ENCODE data around the gene ITPR3.

The ITPR3 gene

DNA sequence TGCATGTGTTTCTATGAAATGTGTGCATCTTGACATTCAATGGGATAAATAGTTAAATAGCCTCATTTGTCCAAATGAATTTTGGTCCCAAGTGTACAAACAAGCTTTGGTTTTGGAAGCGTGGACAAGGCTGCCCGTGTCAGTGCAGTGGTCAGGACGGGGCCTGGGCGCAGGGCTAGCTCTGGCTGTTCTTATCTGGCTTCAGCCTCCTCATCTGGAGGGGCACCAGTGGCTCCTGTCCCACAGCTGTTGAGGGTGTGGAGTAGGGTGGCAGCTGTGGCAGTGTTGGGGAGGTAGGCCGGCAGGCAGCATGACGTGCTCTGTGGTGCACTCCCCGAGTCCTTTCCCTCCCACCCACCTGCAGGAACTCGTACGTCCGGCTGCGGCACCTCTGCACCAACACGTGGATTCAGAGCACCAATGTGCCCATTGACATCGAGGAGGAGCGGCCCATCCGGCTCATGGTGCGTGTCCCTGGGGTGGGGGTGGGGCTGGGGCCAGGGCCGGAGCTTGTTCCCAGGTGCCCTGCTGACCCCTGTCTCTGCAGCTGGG lies 43.5 kb downstream of the ITPR3 start:
- in situ Hi-C loops (cut with MboI; ENCODE audit: low sequenced_read_pairs), result no loop called here

DNA sequence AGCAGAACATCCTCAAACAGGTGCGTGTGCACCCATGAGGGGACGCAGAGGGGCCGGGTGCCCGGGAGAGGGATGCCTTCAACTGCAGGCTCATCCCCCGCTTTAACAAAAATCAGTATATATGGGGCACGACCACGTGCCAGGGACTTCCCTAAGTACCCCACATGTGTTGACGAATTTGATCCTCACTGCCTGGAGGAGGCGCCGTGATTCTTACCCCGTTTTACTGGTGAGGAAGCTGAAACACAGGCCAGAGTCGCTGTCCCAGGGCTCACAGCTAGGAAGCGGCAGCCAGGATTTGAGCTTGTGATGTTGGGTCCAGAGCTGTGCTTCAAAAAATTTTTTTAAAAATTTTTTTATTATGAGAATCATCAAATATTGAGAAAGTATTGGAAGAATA lies 44.8 kb downstream of the ITPR3 start:
- in situ Hi-C loops (cut with MboI; ENCODE audit: low sequenced_read_pairs), result no loop called here

DNA sequence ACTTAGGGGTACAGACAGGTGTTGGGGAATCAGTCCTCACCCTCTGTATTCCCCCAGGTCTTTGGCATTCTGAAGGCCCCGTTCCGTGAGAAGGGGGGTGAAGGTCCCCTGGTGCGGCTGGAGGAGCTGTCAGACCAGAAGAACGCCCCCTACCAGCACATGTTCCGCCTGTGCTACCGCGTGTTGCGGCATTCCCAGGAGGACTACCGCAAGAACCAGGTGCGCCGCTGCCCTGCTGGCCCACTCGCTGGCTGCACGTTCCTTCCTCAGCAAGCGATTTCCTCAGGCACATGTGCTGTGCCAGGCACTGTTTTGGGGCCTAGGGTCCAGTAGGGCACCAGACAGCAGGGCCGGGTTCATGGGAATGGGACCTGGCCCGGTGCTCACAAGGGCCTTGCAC lies 46.0 kb downstream of the ITPR3 start:
- in situ Hi-C loops (cut with MboI; ENCODE audit: low sequenced_read_pairs), result no loop called here

DNA sequence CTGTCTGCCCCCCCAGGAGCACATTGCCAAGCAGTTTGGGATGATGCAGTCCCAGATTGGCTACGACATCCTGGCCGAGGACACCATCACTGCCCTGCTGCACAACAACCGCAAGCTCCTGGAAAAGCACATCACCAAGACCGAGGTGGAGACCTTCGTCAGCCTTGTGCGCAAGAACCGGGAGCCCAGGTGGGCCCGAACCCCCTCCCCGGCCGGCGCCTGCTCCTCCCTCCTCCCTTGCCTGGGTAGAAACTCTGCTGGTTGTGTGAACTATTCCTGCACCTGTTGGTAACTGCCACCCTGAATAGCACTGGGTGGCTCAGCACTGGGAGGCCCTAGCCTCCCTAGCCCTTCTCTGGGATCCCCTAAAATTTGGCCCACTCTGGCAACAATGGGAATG lies 46.7 kb downstream of the ITPR3 start:
- in situ Hi-C loops (cut with MboI; ENCODE audit: low sequenced_read_pairs), result no loop called here

DNA sequence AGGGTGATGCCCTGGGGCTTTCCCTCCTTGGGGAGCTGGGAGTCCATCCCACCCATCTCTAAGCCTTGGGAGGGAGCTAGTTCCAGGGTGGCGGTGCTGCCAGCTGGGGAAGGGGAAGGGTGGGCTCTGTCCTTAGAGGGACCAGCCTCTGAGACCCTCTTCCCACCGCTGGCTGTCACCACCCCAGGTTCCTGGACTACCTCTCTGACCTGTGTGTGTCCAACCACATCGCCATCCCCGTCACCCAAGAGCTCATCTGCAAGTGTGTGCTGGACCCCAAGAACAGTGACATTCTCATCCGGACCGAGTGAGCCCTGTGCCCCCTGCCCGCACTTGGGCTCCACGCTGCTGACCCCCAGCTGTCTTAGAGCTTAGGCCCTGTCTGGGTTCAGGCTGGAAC lies 47.2 kb downstream of the ITPR3 start:
- in situ Hi-C loops (cut with MboI; ENCODE audit: low sequenced_read_pairs), result no loop called here

DNA sequence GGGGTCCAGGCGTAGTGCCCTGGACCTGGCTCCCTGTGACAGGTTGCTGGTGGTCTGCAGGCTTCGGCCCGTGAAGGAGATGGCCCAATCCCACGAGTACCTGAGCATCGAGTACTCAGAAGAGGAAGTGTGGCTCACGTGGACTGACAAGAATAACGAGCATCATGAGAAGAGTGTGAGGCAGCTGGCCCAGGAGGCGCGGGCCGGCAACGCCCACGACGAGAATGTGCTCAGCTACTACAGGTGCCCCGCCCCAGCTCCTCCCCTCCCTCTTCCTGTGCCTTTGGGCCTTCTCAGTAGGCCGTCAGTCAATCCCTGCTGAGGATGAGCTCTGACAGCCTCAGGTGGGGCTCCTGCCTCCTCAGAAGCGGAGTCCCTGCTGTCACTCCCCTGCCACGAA lies 47.8 kb downstream of the ITPR3 start:
- in situ Hi-C loops (cut with MboI; ENCODE audit: low sequenced_read_pairs), result no loop called here

DNA sequence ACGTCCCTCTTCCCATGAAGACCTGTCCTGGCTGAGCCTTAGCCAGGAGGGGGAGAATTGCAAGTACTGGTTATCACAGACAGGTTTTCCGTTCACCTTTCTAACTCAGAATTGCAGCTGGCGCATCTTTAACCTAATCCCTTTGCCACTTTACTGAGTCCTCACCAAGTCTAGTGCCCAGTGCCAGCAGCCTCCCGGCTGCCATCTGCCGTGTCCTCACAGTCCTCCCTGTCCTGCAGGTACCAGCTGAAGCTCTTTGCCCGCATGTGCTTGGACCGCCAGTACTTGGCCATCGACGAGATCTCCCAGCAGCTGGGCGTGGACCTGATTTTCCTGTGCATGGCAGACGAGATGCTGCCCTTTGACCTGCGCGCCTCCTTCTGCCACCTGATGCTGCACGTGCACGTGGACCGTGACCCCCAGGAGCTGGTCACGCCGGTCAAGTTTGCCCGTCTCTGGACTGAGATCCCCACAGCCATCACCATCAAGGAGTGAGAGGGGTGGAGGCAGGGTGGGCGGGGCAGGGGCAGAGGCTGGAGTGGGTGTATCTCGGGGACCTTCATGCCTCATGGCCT lies 49.1 kb downstream of the ITPR3 start:
- in situ Hi-C loops (cut with MboI; ENCODE audit: low sequenced_read_pairs), result no loop called here

DNA sequence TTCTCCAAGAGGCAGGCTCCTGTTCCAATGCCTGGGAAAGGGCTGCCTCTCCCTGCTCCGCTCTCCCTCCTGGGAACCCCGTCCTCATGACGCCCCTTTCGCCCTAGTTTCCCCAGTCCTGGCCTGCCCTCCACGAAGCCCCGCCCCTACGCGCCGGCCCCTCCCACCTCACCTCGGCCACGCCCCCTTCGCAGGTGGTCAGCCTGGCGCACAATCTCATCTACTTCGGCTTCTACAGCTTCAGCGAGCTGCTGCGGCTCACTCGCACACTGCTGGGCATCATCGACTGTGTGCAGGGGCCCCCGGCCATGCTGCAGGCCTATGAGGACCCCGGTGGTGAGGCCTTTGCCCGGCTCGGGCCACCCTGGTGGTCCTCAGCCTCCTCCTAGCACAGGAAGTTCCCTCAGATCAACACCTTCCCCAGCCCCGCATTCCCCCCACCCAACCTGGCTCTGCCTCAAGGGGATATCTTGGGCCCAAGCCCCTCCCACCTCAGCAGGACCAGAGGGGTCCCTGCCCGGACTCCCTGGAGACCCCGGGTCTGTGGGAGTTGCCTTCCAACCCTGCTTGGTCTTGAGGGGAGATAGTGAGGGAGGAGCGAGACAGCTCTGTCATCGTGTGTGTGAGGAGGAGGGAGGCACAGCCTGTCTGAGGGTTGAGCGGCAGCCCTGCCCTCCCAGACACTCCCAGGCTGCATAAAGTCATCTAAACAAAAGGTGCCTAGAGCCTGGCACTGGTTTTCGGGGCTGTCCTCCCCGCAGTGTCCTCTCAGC lies 50.0 kb downstream of the ITPR3 start:
- in situ Hi-C loops (cut with MboI; ENCODE audit: low sequenced_read_pairs), result no loop called here

DNA sequence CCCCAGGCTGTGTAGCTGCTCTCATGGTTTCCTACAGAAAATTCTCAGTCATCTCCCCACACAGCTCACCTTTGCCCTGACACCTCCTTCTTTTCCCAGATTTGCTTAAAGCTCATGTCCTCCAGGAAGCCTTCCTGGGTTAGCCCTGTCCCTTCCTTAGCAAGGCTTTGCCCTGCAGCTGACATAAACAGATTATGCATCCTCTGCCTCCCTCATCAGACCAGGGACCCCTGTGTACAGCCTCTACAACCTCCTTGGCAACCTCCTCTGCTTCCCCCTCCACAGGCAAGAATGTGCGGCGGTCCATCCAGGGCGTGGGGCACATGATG lies 50.6 kb downstream of the ITPR3 start:
- in situ Hi-C loops (cut with MboI; ENCODE audit: low sequenced_read_pairs), result no loop called here

DNA sequence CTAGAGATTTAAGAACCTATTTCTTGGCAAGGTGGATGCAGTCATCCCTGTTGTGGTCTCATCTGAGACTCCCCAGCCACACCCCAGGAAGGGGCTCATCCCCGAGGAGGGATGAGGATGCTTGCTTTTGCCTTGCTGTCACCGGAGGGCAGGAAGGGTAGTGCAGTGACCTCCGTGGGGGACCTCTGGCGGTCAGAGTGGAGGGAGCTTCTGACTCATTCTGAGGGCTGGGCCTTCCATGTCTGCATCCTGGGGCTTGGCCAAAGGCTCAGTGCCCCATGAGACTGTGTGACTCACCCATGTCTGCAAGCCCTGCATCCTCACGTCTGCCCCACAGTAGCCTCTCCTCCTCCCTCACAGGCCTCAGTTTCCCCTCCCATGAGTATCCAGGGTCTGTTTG lies 51.7 kb downstream of the ITPR3 start:
- in situ Hi-C loops (cut with MboI; ENCODE audit: low sequenced_read_pairs), result no loop called here

DNA sequence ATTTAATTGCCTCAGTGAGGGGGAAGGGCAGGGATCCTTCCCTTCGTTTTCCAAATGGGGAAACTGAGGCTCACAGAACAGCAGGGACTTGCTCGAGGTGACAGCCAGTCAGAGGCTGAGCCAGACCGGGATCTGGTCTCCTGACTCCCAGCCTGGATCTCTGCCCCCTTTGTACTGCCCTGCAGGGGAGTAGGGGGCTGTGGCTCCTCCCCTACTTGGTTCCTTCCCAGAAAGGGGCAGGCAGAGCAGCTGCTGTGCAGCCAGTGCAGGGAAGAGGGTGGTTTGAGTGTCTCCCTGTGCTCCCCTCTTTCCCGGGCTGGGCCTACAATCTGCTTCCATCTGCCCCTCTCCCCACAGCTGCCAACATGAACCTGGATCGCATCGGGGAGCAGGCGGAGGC lies 52.7 kb downstream of the ITPR3 start:
- in situ Hi-C loops (cut with MboI; ENCODE audit: low sequenced_read_pairs), result no loop called here

DNA sequence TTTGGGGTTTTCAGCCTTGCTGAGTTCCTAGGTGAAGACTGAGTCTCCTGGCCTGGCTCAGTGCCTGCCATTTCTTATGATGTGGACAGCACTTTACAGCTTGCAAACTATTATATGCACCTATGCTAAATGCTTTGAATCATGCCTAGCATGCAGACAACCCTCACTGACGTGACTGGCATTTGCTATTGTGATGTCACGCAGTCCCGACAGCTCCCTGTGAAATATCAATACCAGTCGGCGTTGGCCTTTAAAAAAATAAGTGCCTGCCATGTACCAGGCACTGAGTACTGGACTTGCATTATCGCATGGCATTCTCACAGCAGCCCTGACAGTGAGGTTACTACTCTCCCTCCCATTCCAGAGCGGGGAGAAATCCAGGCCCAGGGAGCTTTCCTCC lies 54.8 kb downstream of the ITPR3 start:
- in situ Hi-C loops (cut with MboI; ENCODE audit: low sequenced_read_pairs), result no loop called here

DNA sequence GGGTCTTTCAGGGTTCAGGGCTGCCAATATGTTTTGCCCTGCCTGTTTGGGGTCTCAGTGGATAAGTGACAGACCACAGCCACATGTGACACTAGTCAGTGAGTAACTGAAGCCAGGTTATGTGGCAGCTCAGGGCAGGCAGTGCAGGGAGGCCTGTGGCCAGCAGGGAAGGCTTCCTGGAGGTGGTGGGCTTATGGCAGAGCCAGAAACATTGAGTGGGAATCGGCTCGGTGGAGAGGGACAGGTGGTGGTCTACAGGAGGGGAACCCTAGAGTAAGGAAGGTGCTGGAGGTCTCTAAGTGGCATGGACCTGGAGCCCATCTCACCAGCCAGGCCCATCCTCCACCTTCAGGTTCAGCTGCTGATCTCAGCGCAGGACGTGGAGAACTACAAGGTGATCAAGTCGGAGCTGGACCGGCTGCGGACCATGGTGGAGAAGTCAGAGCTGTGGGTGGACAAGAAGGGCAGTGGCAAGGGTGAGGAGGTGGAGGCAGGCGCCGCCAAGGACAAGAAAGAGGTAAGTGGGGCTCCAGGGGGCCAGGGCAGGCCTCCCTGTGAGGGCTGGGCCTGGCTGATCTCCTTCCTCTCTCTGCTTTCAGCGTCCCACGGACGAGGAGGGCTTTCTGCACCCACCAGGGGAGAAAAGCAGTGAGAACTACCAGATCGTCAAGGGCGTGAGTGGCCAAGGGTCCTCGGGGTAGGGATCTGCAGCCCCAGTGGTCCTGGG lies 55.5 kb downstream of the ITPR3 start:
- in situ Hi-C loops (cut with MboI; ENCODE audit: low sequenced_read_pairs), result no loop called here

DNA sequence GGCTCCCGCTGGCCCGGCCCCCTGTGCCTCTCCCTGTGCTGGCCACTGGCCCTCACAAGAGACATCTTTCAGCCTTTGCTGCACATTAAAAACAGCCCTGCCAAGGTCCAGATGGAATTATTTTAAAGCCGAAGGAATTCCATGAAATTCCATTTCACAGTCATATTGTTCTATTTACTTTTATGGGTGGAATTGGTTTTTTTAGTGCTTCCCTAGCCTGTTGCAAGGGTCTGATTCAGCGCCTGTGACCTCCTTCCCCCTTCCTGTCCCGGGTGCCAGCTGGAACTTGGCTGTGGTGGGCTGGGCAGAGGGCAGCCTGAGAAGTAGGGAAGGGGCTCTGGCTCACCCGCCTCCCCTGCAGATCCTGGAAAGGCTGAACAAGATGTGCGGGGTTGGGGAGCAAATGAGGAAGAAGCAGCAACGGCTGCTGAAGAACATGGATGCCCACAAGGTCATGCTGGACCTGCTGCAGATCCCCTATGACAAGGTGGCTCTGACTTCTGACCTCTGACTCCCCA lies 56.1 kb downstream of the ITPR3 start:
- in situ Hi-C loops (cut with MboI; ENCODE audit: low sequenced_read_pairs), result no loop called here

DNA sequence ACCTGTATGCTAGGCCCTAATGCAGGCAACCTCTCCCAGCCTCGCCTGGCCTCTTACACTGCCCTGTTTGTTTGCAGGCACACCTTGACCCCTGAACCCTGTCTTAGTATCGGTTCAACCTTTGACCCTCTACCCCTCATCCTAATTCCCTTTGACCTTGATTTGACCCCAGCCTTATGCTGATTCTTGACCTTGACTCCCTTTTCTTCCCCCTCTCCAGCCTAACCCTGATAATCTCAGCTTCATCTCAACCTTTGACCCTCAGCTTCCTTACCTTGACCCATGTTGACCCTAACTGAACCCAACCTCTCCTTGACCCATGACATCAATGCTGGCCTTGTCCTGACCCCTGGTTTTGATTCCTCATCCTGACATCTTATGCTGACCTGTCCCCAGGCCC lies 56.6 kb downstream of the ITPR3 start:
- in situ Hi-C loops (cut with MboI; ENCODE audit: low sequenced_read_pairs), result no loop called here

DNA sequence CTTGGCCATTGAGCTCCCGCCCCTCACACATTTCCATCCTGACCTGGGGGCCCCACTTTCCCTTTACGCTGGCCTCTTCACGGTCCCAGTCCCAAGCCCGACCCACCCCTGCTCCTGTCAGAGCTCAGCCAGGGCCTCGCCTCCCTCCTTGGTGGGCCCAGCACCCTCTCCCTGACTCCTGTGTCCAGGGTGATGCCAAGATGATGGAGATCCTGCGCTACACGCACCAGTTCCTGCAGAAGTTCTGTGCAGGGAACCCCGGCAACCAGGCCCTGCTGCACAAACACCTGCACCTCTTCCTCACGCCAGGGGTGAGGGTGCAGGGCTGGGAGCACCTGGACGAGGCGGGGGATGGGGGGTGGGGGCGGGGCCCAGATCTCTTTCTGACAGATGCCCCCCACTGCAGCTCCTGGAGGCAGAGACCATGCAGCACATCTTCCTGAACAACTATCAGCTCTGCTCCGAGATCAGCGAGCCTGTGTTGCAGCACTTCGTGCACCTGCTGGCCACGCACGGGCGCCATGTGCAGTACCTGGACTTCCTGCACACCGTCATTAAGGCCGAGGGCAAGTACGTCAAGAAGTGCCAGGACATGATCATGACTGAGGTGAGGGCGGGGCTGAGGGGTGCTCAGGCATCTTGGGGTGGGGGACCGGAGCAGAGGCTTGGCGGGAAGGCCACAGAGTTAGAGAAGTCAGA lies 57.3 kb downstream of the ITPR3 start:
- in situ Hi-C loops (cut with MboI; ENCODE audit: low sequenced_read_pairs), result no loop called here

DNA sequence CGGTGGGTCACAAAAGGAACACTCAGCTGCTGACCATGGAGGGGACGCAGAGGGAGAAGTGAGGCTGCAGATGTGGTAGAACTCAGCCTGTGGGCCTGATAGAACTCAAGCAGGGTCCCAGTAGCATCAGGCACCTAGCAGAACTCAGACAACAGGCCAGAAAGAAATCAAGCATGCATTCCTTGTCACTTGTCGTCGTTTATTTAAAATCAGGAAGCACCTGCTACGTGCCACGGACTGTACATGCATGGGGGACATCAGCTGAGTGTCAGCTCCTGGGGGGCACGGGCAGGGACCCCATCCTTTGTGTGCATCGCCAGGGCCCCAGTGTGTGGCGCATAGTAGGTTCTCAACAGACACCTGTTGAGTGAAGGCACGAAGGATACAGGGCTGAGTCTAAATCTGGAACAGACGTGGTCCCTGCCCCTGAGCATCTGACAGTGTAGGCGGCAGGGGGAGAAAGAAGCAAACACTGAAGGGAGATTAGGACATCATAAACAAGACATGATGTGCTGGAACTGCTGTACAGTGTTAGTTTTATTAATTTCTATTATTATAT lies 57.9 kb downstream of the ITPR3 start:
- in situ Hi-C loops (cut with MboI; ENCODE audit: low sequenced_read_pairs), result no loop called here

DNA sequence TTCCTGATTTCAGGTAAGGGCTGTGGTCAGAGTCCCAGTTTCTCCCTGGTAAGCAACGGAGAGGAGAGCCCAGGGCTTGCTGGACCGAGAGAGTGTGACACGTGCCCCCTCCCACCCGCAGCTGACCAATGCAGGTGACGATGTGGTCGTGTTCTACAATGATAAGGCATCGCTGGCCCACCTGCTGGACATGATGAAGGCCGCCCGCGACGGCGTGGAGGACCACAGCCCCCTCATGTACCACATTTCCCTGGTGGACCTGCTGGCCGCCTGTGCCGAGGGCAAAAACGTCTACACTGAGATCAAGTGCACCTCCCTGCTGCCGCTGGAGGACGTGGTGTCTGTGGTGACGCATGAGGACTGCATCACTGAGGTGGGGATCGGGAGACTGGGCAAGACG lies 58.6 kb downstream of the ITPR3 start:
- in situ Hi-C loops (cut with MboI; ENCODE audit: low sequenced_read_pairs), result no loop called here

DNA sequence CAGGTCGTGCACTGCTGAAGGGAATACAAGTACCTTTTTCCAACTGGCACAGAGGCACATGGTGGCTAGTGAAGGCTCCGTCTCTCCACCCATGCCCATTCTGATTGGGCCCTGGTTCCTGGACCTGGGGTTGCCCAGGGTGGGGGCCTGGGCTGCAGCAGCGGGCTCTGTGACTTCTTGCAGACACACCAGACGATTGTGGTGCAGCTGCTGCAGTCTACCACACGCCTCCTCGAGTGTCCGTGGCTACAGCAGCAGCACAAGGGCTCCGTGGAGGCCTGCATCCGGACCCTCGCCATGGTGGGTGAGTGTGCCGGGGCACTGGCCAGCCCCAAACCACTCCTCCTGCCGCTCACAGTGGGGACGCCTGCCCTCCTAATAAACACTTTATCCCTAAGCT lies 61.2 kb downstream of the ITPR3 start:
- in situ Hi-C loops (cut with MboI; ENCODE audit: low sequenced_read_pairs), result no loop called here

DNA sequence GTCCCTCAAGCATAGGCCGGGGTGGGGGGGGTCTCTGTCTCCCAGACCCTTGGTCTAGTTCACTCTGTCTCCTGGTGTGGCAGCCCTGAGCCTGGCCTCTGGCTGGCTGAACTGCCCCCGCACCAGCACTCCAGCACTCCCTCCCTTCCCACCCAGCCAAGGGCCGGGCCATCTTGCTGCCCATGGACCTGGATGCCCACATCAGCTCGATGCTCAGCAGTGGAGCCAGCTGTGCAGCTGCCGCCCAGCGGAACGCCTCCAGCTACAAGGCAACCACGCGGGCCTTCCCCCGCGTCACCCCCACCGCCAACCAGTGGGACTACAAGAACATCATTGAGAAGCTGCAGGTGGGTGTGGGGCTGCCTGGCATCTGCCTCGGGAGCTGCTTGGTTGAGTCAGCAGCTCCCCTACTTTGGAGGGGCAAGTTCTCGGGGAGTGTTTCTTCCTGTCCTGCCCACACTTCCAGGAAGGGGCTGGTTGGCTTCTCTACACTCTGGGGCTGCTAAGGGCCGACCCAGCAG lies 62.0 kb downstream of the ITPR3 start:
- in situ Hi-C loops (cut with MboI; ENCODE audit: low sequenced_read_pairs), result no loop called here

All from HL-60/S4 treated with retinoic acid at 250 ng/mL for 4 days and 3 days (cell line).